H1 (cell line): ENCODE measurements around the gene DERL3. TPM values are rescaled to one million over a fixed set of nuclear protein-coding genes. Genes with fewer than 3 reads are reported as not detected.
"Not testable (repeated sequence)": the region's sequence is repeated elsewhere in the genome, so short reads cannot be mapped to it uniquely, and the experiment has no call there.

ENCODE experiments used
- CTCF ChIA-PET: fragments of 300-600 bp; sonication (Branson Sonifier 250); formaldehyde crosslinking; loops from one replicate; lab custom pipeline; 2021; ENCODE audit not compliant: partially characterized antibody; lab: Charles Lee
- POLR2A ChIA-PET: fragments of 300-600 bp; sonication (Branson Sonifier 250); formaldehyde crosslinking; loops from one replicate; lab custom pipeline; 2021; ENCODE audit warnings: inconsistent platforms; ENCODE audit not compliant: partially characterized antibody; lab: Charles Lee
- DNase-seq, 2 experiments: peaks; one replicate each; pipeline versions ENCODE4 v3.0.0 to v3.0.0-alpha.2; 2010 to 2022; ENCODE audit warnings: low spot score in 2 of 2, low read depth in 1 of 2, mixed read lengths in 1 of 2
- FAIRE-seq: peaks from 2 replicates; lab custom pipeline; 2011; peaks lifted over from hg19 to GRCh38; lab: Jason Lieb, UNC
- H2AFZ ChIP-seq: 2 replicates; pipeline ENCODE4 v1.8.1; 2012; ENCODE audit warnings: low read length, inconsistent platforms
- H2AK5ac ChIP-seq: 2 replicates; pipeline ENCODE4 v1.6.1; 2013; ENCODE audit warnings: low read depth, low read length
- H2BK120ac ChIP-seq: replicated peaks from 2 replicates; pipeline ENCODE3; 2013; ENCODE audit warnings: low read depth, low read length, inconsistent platforms
- H2BK12ac ChIP-seq: 2 replicates; pipeline ENCODE4 v1.6.1; 2013; ENCODE audit warnings: low read depth, low read length
- H2BK15ac ChIP-seq: 2 replicates; pipeline ENCODE4 v1.6.1; 2013; ENCODE audit warnings: low read length
- H2BK20ac ChIP-seq: 2 replicates; pipeline ENCODE4 v1.6.1; 2013; ENCODE audit warnings: low read length
- H2BK5ac ChIP-seq: 2 replicates; pipeline ENCODE4 v1.6.1; 2013; ENCODE audit warnings: low read depth, low read length
- H3K14ac ChIP-seq: 2 replicates; pipeline ENCODE4 v1.6.1; 2013; ENCODE audit warnings: inconsistent platforms; ENCODE audit not compliant: insufficient read length
- H3K18ac ChIP-seq: 2 replicates; pipeline ENCODE4 v1.6.1; 2013; ENCODE audit warnings: low read length; ENCODE audit errors: extremely low read depth
- H3K23ac ChIP-seq: 2 replicates; pipeline ENCODE4 v1.6.1; 2013; ENCODE audit warnings: inconsistent platforms; ENCODE audit not compliant: insufficient read length
- H3K23me2 ChIP-seq: 2 replicates; pipeline ENCODE4 v1.6.1; 2013; ENCODE audit warnings: low read depth, low read length
- H3K27ac ChIP-seq: 2 replicates; pipeline ENCODE4 v1.6.1; 2011; ENCODE audit warnings: low read depth, low read length, inconsistent platforms
- H3K27me3 ChIP-seq, 4 experiments: replicated peaks in 1 of 4; 1 replicate in 1 of 4; 2 replicates in 3 of 4; pipeline versions ENCODE4 v1.6.1 to v1.8.1; 2011 to 2013; ENCODE audit warnings: low read length in 3 of 4, mild to moderate bottlenecking in 3 of 4, inconsistent platforms in 2 of 4, mixed read lengths in 2 of 4, moderate library complexity in 1 of 4; ENCODE audit not compliant: control insufficient read depth in 3 of 4, insufficient read depth in 3 of 4; ENCODE audit errors: extremely low read depth in 1 of 4
- H3K36me3 ChIP-seq, 4 experiments: 2 replicates each; pipeline versions ENCODE4 v1.6.1 to v1.8.1; 2011 to 2013; ENCODE audit warnings: mild to moderate bottlenecking in 4 of 4, low read length in 3 of 4, moderate library complexity in 2 of 4, control low read depth in 1 of 4, inconsistent platforms in 1 of 4; ENCODE audit not compliant: insufficient read depth in 4 of 4, control insufficient read depth in 2 of 4
- H3K4ac ChIP-seq: replicated peaks from 2 replicates; pipeline ENCODE3; 2013; ENCODE audit warnings: low read length, low read depth, mixed read lengths, inconsistent platforms; ENCODE audit not compliant: insufficient read length
- H3K4me1 ChIP-seq, 4 experiments: replicated peaks in 1 of 4; 1 replicate in 1 of 4; 2 replicates in 3 of 4; pipeline versions ENCODE4 v1.6.1 to v1.8.1; 2011 to 2013; ENCODE audit warnings: low read length in 3 of 4, inconsistent platforms in 2 of 4, mixed read lengths in 1 of 4; ENCODE audit not compliant: insufficient read depth in 4 of 4, control insufficient read depth in 3 of 4
- H3K4me2 ChIP-seq, 2 experiments: 2 replicates each; pipeline versions ENCODE4 v1.6.1 to v1.8.1; 2011 to 2013; ENCODE audit warnings: low read depth in 2 of 2, low read length in 2 of 2, control low read depth in 1 of 2, inconsistent platforms in 1 of 2, mild to moderate bottlenecking in 1 of 2; ENCODE audit not compliant: insufficient read depth in 1 of 2
- H3K4me3 ChIP-seq, 4 experiments: fragments of 200-600, 300-600 bp in 1 of 4; sonication (generic), shearing (Covaris generic), sonication (Bioruptor Twin) in 1 of 4; 2 replicates each; pipeline versions ENCODE4 v1.5.1 to v1.8.1; 2011 to 2016; ENCODE audit warnings: low read length in 4 of 4, low read depth in 3 of 4, control low read depth in 2 of 4, inconsistent platforms in 2 of 4, mild to moderate bottlenecking in 2 of 4, mixed read lengths in 1 of 4, moderate library complexity in 1 of 4; ENCODE audit not compliant: insufficient read depth in 2 of 4; ENCODE audit errors: extremely low read depth in 1 of 4
- H3K56ac ChIP-seq: replicated peaks from 2 replicates; pipeline ENCODE3; 2013; ENCODE audit warnings: low read depth, mild to moderate bottlenecking, mixed read lengths, low read length, inconsistent platforms; ENCODE audit not compliant: insufficient read length
- H3K79me1 ChIP-seq: 2 replicates; pipeline ENCODE4 v1.6.1; 2013; ENCODE audit warnings: low read depth, low read length, control low read depth
- H3K79me2 ChIP-seq, 2 experiments: 2 replicates each; pipeline versions ENCODE4 v1.6.1 to v1.8.1; 2012 to 2013; ENCODE audit warnings: low read length in 2 of 2, mild to moderate bottlenecking in 2 of 2, inconsistent platforms in 1 of 2; ENCODE audit not compliant: insufficient read depth in 2 of 2, control insufficient read depth in 1 of 2
- H3K9ac ChIP-seq, 4 experiments: replicated peaks in 1 of 4; 1 replicate in 1 of 4; 2 replicates in 3 of 4; pipeline versions ENCODE4 v1.6.1 to v1.8.1; 2011 to 2013; ENCODE audit warnings: low read depth in 3 of 4, low read length in 3 of 4, control low read depth in 2 of 4, mild to moderate bottlenecking in 2 of 4, moderate library complexity in 2 of 4, inconsistent platforms in 1 of 4; ENCODE audit errors: extremely low read depth in 1 of 4
- H3K9me3 ChIP-seq, 2 experiments: 2 replicates each; pipeline versions ENCODE4 v1.6.1 to v1.8.1; 2012 to 2013; ENCODE audit warnings: mild to moderate bottlenecking in 2 of 2, moderate library complexity in 2 of 2, control low read depth in 1 of 2, inconsistent platforms in 1 of 2, low read depth in 1 of 2, low read length in 1 of 2, mixed read lengths in 1 of 2; ENCODE audit not compliant: insufficient read depth in 2 of 2
- H4K20me1 ChIP-seq, 2 experiments: replicated peaks in 1 of 2; 2 replicates each; pipeline versions ENCODE3 to v1.8.1; 2011 to 2013; ENCODE audit warnings: inconsistent platforms in 2 of 2, low read length in 2 of 2, mild to moderate bottlenecking in 1 of 2; ENCODE audit not compliant: insufficient read depth in 2 of 2, control insufficient read depth in 1 of 2
- H4K5ac ChIP-seq: 2 replicates; pipeline ENCODE4 v1.6.1; 2013; ENCODE audit warnings: low read length, low read depth, mixed read lengths, inconsistent platforms; ENCODE audit not compliant: insufficient read length
- H4K8ac ChIP-seq: 2 replicates; pipeline ENCODE4 v1.8.0; 2013; ENCODE audit warnings: mild to moderate bottlenecking, moderate library complexity, low read length, inconsistent platforms; ENCODE audit not compliant: insufficient read depth; ENCODE audit errors: extremely low read depth
- H4K91ac ChIP-seq: replicated peaks from 2 replicates; pipeline ENCODE3; 2013; ENCODE audit warnings: low read length, mixed read lengths, inconsistent platforms; ENCODE audit not compliant: insufficient read length
- WGBS, 2 experiments: shearing (Covaris generic) in 1 of 2; methylation state at CpG; one replicate each; pipeline versions ENCODE4 v1.1.6 to v1.1.7; 2013 to 2015; ENCODE audit warnings: low lambda C conversion rate in 2 of 2, mixed read lengths in 2 of 2, inconsistent platforms in 1 of 2, low coverage in 1 of 2, missing lambda C conversion rate in 1 of 2; ENCODE audit not compliant: insufficient replicate concordance in 2 of 2, insufficient coverage in 1 of 2, insufficient read length in 1 of 2; ENCODE audit errors: extremely low coverage in 1 of 2, missing lambda C conversion rate in 1 of 2; 5-methylcytosine and 5-hydroxymethylcytosine counted together
- polyA plus RNA-seq, 7 experiments: library from polyadenylated mRNA; depleted of rRNA in 3 of 7; stranded (reverse) in 5 of 7; unstranded in 2 of 7; fragments of >200 nt in 5 of 7; fragments of 200-250 nt in 2 of 7; gene quantifications; 1 replicate in 5 of 7; 2 replicates in 1 of 7; 4 replicates in 1 of 7; pipeline versions ENCODE4 v1.2.1 to v1.2.3, GENCODE V29; 2011 to 2013; ENCODE audit warnings: missing spikeins in 2 of 7, mixed read lengths in 2 of 7
- total RNA-seq: library from RNA; stranded (reverse); fragmentation: NEBNext Ultra II Directional; extraction: Animal tissue kit (Norgen Biotek cat#: 25700); gene quantifications from 2 replicates; pipeline ENCODE4 v1.2.1, GENCODE V29; 2021

DERL3 gene
- total and polyA plus RNA-seq, 2 of the 8 experiments (the other 6 are each of a cell fraction or from before 2014, with no cell fraction given) = 8.7 to 19.5 TPM

DNA sequence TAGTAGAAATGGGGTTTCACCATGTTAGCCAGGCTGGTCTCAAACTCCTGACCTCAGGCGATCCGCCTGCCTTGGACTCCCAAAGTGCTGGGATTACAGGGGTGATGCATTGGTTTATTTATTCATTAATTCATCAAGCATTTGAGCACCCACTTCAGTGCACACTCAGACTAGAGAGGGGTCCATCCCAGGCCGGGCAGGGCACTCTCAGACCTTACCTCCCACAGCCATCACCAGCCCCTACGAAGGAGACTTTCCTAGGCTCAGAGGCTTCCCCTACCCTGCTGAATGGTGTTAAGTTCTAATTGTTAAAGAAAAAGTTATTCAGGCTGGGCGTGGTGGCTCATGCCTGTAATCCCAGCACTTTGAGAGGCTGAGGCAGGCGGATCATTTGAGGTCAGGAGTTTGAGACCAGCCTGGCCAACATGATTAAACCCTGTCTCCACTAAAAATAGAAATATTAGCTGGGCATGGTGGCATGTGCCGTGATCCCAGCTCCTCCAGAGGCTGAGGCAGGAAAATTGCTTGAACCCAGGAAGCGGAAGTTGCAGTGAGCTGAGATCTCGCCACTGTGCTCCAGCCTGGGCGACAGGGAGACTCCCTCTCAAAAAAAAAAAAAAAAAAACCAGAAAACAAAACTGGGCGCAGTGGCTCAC lies 25.8 kb upstream of the DERL3 start:
- POLR2A ChIA-PET = interaction anchor here (1.6 to 1.7 kb wide), 2 partner anchors 24 to 30 kb away, joined by 4 to 5 read pairs; partner anchors contain the start of gene MIF

More for the DNA sequence above, 25.8 kb upstream of the DERL3 start:
- not testable (repeated sequence) for H3K4ac ChIP-seq, H2AK5ac ChIP-seq, H2BK12ac ChIP-seq, H3K18ac ChIP-seq, H3K27ac ChIP-seq, H3K9me3 ChIP-seq, H3K9ac ChIP-seq, FAIRE-seq, H4K8ac ChIP-seq, H3K14ac ChIP-seq, DNase-seq, H2BK120ac ChIP-seq, H3K4me2 ChIP-seq, H2AFZ ChIP-seq, H2BK5ac ChIP-seq, H4K91ac ChIP-seq, H3K27me3 ChIP-seq, H2BK20ac ChIP-seq, H3K4me3 ChIP-seq, H4K20me1 ChIP-seq, H2BK15ac ChIP-seq, H3K23ac ChIP-seq, H4K5ac ChIP-seq, H3K79me1 ChIP-seq, H3K79me2 ChIP-seq, H3K4me1 ChIP-seq, H3K56ac ChIP-seq, H3K23me2 ChIP-seq
- H3K36me3 ChIP-seq = peaks cover 0 to 11% (median 3%) of the 10 kb centered on the region in 4 experiments; a peak in 4 of 8 replicates
- 92% methylated on average over 11 of the region's 11 CpGs; no CpG with 5 or more reads in 1 of the 2 experiments for WGBS, 2 experiments
- CTCF ChIA-PET = interaction anchor here (0.6 to 4.1 kb wide), 10 partner anchors 9 to 308 kb away, joined by 3 to 18 read pairs (median 3); partner anchors contain the start of gene MIF
